Calu3 (cell line): ENCODE measurements around the gene ST7. TPM values are rescaled to one million over a fixed set of nuclear protein-coding genes. Genes with fewer than 3 reads are reported as not detected.
"Not testable (repeated sequence)": the region's sequence is repeated elsewhere in the genome, so short reads cannot be mapped to it uniquely, and the experiment has no call there.

Source experiments
- BruUV-seq: library from RNA; stranded (reverse); fragments of 400-500 nt; replicated peaks from 2 replicates; lab custom pipeline; 2021; lab: Mats Ljungman, UMichigan
- CTCF ChIA-PET: fragments of 300-600 bp; sonication (Branson Sonifier 250); formaldehyde crosslinking; loops from one replicate; lab custom pipeline; 2022; ENCODE audit warnings: antibody characterized with exemption; lab: Charles Lee
- DNase-seq: peaks from one replicate; pipeline ENCODE4 v3.0.0; 2022
- H3K27ac Mint-ChIP-seq: one replicate; pipeline ENCODE4 v1.8.0; 2022; ENCODE audit warnings: mixed read lengths; ENCODE audit not compliant: unreplicated experiment
- H3K27me3 Mint-ChIP-seq: one replicate; pipeline ENCODE4 v1.8.0; 2022; ENCODE audit warnings: mixed read lengths; ENCODE audit not compliant: unreplicated experiment
- H3K36me3 Mint-ChIP-seq: one replicate; pipeline ENCODE4 v1.8.0; 2022; ENCODE audit warnings: mild to moderate bottlenecking, moderate library complexity, mixed read lengths; ENCODE audit not compliant: insufficient read depth, unreplicated experiment
- H3K4me1 Mint-ChIP-seq: one replicate; pipeline ENCODE4 v1.8.0; 2022; ENCODE audit warnings: mild to moderate bottlenecking, low read depth, mixed read lengths; ENCODE audit not compliant: unreplicated experiment
- H3K4me3 Mint-ChIP-seq: one replicate; pipeline ENCODE4 v1.8.0; 2022; ENCODE audit warnings: mild to moderate bottlenecking, low read depth, moderate library complexity, mixed read lengths; ENCODE audit not compliant: unreplicated experiment
- H3K9me3 Mint-ChIP-seq: one replicate; pipeline ENCODE4 v1.8.0; 2022; ENCODE audit warnings: low read depth, mixed read lengths; ENCODE audit not compliant: unreplicated experiment
- intact Hi-C: fragments of 100-400 bp; cut with micrococcal nuclease; formaldehyde crosslinking; loops from one replicate; pipeline ENCODE4 v1.10.0; 2022; ENCODE audit not compliant: unreplicated experiment
- total RNA-seq: library from RNA; stranded (reverse); gene quantifications from 2 replicates; pipeline ENCODE4 v1.2.3, GENCODE V29; 2022
- TF ChIP-seq, protein P1 (sequence below): fragments of 200-600 bp; IDR thresholded peaks from one replicate; pipeline ENCODE4 v1.8.0; 2022; ENCODE audit warnings: antibody characterized with exemption; ENCODE audit not compliant: unreplicated experiment

Gene ST7
- total RNA-seq, 1 experiment from 2014 or later = 17.7 TPM

DNA sequence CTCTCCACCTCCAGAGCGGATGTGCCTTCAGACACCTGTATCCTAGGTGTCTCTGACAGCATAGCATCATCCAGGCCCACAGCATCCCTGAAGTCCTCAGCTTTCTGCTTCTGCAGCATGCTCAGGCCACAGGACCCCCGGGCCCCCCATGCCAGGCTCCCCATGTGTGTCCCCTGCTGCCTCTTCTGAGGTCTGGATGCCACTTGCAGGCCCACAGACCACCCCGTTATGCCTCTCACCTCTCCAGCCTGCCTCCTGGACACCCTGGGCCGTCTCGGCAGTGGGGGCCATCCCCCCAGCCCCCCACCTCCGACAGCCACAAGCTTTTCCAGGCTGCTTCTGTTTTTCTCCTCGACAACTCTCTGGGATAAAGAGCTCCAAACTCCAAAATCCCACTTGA lies 285.2 kb downstream of the ST7 start:
- Mint-ChIP-seq H3K36me3 (peaks cover 3% of the 10 kb centered on the region), H3K9me3 (no peaks in the 10 kb centered on the region), H3K4me3 (no peak overlapping the region), H3K4me1 (no peaks in the 10 kb centered on the region), H3K27ac (no peak overlapping the region), H3K27me3 (peaks cover 64% of the 10 kb centered on the region)
- TF ChIP-seq, protein P1, sequence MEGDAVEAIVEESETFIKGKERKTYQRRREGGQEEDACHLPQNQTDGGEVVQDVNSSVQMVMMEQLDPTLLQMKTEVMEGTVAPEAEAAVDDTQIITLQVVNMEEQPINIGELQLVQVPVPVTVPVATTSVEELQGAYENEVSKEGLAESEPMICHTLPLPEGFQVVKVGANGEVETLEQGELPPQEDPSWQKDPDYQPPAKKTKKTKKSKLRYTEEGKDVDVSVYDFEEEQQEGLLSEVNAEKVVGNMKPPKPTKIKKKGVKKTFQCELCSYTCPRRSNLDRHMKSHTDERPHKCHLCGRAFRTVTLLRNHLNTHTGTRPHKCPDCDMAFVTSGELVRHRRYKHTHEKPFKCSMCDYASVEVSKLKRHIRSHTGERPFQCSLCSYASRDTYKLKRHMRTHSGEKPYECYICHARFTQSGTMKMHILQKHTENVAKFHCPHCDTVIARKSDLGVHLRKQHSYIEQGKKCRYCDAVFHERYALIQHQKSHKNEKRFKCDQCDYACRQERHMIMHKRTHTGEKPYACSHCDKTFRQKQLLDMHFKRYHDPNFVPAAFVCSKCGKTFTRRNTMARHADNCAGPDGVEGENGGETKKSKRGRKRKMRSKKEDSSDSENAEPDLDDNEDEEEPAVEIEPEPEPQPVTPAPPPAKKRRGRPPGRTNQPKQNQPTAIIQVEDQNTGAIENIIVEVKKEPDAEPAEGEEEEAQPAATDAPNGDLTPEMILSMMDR = no peak
- CTCF ChIA-PET = interaction anchor here (0.7 kb wide), 1 partner anchor 141 kb away, joined by 3 read pairs; no protein-coding TSS in a partner anchor
- no peak for DNase-seq
- intact Hi-C loops = no loop called here
- no TSS peak for BruUV-seq

DNA sequence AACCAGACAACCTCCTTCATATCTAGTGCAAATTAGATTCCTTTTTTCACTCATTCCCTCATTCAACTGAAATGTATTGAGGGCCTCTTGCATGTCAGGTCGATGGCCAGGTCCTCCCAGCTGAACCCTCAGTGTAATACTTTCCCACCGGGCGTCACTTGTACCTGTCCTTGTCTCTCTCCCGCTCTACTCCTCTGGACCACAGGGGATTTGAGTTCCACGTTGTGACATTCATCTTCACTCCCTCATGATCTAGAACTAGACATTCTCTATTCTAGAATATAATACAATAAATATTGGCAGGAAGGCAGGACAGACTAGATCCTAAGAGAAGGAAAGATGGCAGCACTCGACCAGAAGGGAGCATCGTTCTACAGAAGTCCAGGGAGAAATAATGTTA lies 285.6 kb downstream of the ST7 start:
- CTCF ChIA-PET = interaction anchor here (0.7 kb wide), 1 partner anchor 141 kb away, joined by 3 read pairs; no protein-coding TSS in a partner anchor
- intact Hi-C loops = no loop called here
- peaks cover 68% of the 10 kb centered on the region for H3K27me3 Mint-ChIP-seq
- DNase-seq = no peak
- no peak overlapping the region for H3K27ac Mint-ChIP-seq
- TF ChIP-seq, protein P1 = no peak
- BruUV-seq = no TSS peak
- H3K4me1 Mint-ChIP-seq = no peaks in the 10 kb centered on the region
- H3K36me3 Mint-ChIP-seq = peaks cover 3% of the 10 kb centered on the region
- H3K4me3 Mint-ChIP-seq = no peak overlapping the region
- H3K9me3 Mint-ChIP-seq = no peaks in the 10 kb centered on the region

DNA sequence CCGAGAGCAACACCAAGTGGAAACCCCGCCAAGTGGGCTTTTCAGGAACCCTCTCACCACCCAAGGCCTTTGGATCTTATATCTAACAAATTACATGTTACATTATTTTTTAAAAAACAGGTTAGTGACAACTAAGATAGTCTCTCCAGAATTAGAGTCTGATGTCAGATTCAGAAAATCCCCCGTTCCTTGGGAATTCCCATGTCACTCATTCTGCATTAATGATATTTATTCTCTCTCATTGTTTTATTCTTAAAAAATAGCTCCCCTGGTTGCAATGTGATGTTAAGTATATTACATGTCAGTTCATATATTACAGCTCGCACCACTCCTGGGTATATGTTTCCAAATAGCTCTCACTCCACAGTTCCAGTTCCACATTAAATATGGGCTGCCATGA lies 287.8 kb downstream of the ST7 start:
- intact Hi-C loops = no loop called here
- H3K4me1 Mint-ChIP-seq = no peaks in the 10 kb centered on the region
- peaks cover 3% of the 10 kb centered on the region for H3K36me3 Mint-ChIP-seq
- H3K4me3 Mint-ChIP-seq = no peak overlapping the region
- peaks cover 66% of the 10 kb centered on the region for H3K27me3 Mint-ChIP-seq
- TF ChIP-seq, protein P1 = no peak
- CTCF ChIA-PET = no interaction called here
- H3K9me3 Mint-ChIP-seq = no peaks in the 10 kb centered on the region
- no TSS peak for BruUV-seq
- DNase-seq = no peak
- H3K27ac Mint-ChIP-seq = no peak overlapping the region

DNA sequence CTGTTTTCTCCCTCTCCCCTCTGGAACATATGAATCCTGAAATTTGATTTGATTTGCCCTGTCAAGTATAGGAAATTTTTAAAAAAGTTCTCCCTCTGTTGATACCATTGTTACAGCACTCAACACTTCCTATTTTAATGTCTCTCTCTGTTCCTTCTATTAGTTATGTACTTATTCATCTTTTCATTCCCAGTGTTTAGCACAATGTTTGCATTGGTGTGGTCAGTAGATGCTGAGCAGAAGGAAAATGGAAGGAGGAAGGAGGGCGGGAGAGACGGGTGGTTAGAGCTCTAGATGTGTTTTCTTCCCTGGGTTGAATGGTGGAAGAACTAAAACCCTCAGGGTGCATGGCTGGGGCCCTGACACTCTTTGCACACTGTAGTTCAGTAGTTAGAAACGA lies 290.1 kb downstream of the ST7 start:
- TF ChIP-seq, protein P1 = no peak
- no peaks in the 10 kb centered on the region for H3K9me3 Mint-ChIP-seq
- peaks cover 73% of the 10 kb centered on the region for H3K27me3 Mint-ChIP-seq
- CTCF ChIA-PET = no interaction called here
- no peaks in the 10 kb centered on the region for H3K4me1 Mint-ChIP-seq
- H3K4me3 Mint-ChIP-seq = no peak overlapping the region
- intact Hi-C loops = no loop called here
- H3K36me3 Mint-ChIP-seq = peaks cover 3% of the 10 kb centered on the region
- BruUV-seq = no TSS peak
- DNase-seq = no peak
- H3K27ac Mint-ChIP-seq = no peak overlapping the region

DNA sequence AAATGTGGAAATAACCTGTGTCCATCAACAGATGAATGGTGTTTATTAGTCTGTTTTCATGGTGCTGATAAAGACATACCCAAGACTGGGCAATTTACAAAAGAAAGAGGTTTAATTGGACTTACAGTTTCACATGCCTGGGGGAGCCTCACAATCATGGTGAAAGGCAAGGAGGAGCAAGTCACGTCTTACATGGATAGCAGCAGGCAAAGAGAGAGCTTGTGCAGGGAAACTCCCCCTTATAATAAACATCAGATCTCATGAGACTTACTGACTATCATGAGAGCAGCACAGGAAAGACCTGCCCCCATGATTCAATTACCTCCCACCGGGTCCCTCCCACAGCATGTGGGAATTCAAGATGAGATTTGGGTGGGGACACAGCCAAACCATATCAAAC lies 292.4 kb downstream of the ST7 start:
- H3K4me1 Mint-ChIP-seq, CTCF ChIA-PET, intact Hi-C loops, H3K27ac Mint-ChIP-seq, H3K4me3 Mint-ChIP-seq, H3K36me3 Mint-ChIP-seq, DNase-seq, H3K9me3 Mint-ChIP-seq, BruUV-seq: not testable (repeated sequence)
- H3K27me3 Mint-ChIP-seq = peaks cover 73% of the 10 kb centered on the region
